ENCODE results near the gene TPBGL.

TPBGL gene

DNA sequence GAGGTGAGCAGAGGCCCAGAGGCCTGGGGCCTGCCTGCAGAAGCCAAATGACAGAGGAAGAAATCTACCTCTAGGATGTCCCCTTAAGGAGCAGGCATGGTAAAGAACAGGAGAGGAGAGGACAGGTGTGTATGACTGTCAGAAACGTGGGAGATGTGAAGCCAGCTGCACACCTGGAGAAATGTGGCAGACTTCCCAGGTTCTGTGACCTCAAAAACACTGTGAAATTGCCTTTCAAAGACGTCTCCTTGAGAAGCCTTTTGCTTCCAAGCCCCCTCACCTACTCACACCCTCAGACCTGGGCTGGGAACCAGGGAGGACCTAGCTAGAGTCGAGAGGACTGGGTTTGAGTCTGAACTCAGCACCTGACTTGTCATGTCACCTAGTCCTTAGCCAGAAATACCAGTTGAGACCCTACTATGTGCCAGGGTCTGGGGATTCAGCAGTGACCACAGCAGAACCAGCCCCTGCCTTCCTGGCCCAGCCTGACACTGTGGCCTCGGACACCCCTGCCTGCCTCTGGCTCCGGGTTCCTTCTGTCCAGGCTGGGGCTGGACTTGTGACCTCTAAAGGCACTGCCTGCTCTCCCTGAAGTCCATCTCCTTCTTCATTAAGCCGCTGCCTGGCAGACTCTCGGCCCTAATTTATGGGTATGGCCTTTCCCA lies 5.6 kb downstream of the TPBGL start:
- DNase-seq (ENCODE audit: low spot score), result no peak

- no peak for DNase-seq (ENCODE audit: low spot score)
Measured at GRCh38 chr11:75246671-75247350, 6.2 kb downstream of the TPBGL start.

DNA sequence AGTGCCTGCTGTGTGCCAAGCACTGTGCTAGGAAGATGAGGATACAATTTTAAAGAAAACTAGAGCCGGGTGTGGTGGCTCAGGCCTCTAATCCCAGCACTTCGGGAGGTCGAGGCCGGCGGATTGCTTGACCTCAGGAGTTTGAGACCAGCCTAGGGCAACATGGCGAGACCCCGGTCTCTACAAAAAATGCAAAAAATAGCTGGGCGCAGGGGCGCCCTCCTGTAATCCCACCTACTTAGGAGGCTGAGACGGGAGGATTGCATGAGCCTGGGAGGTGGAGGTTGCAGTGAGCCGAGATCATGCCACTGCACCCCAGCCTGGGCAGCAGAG lies 8.3 kb downstream of the TPBGL start:
- DNase-seq (ENCODE audit: low spot score), result no peak

DNA sequence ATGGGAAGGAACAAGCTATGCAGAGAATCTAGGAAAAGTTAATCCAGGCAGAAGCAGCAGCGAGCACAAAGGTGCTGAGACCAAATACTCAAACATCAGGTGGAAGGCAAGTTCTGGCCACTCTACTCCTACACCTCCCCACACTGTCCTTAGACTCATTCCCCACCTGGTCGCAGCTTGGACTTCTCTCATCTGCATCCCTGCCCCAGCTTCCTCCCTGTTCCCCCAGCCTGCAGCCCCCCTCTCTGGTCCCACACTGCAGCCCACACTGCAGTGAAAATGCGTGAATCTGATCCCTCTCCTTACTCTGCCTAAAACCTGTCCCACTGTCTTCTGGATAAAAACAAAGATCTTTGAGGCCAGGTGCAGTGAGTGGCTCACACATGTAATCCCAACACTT lies 9.1 kb downstream of the TPBGL start:
- DNase-seq (ENCODE audit: low spot score), result no peak

DNA sequence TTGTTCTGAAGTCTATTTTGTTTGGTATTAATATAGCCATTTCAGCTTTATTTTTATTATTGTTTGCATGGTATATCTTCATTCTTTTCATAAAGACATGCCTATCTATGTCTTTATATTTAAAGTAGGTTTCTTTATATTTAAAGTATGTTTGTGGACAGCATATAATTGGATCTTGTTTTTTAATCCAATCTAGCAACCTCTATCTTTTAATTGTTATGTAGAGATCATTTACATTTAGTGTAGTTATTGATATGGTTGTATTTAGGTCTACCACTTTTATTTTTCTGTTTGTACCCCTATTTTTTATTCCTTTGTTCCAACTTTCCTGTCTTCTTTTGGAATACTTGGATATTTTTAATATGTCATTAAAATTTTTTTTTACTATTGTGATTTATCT lies 13.8 kb downstream of the TPBGL start:
- DNase-seq (ENCODE audit: low spot score), result no peak

- DNase-seq (ENCODE audit: low spot score), result no peak
Measured at GRCh38 chr11:75260396-75261170, 20.0 kb downstream of the TPBGL start.

DNA sequence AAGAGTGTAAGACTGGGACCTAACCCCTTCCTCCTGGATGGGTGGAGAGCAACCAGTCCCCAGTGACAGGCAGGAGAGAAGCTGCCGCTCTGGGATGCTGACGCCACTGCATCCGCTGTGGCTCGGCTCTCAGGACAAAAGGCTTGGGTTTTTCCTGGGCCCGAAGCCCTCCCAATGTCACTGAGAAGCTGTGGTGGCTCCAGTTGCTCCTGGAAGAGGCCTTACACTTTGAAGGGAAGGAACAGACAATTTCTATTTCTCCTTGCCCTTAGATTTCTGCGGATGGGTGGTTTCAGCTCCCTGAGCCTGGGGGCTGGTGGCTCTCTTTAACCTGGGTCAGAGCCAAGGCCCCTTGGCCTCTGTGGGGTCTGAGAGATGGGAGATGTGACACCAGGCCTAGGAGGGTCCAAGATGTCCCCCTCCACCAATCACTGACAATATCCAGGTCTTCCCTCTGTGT lies 21.4 kb downstream of the TPBGL start:
- DNase-seq (ENCODE audit: low spot score), result no peak

GRCh38 chr11:75262436-75262835 lies 21.9 kb downstream of the TPBGL start:
- no peak for DNase-seq (ENCODE audit: low spot score)

DNA sequence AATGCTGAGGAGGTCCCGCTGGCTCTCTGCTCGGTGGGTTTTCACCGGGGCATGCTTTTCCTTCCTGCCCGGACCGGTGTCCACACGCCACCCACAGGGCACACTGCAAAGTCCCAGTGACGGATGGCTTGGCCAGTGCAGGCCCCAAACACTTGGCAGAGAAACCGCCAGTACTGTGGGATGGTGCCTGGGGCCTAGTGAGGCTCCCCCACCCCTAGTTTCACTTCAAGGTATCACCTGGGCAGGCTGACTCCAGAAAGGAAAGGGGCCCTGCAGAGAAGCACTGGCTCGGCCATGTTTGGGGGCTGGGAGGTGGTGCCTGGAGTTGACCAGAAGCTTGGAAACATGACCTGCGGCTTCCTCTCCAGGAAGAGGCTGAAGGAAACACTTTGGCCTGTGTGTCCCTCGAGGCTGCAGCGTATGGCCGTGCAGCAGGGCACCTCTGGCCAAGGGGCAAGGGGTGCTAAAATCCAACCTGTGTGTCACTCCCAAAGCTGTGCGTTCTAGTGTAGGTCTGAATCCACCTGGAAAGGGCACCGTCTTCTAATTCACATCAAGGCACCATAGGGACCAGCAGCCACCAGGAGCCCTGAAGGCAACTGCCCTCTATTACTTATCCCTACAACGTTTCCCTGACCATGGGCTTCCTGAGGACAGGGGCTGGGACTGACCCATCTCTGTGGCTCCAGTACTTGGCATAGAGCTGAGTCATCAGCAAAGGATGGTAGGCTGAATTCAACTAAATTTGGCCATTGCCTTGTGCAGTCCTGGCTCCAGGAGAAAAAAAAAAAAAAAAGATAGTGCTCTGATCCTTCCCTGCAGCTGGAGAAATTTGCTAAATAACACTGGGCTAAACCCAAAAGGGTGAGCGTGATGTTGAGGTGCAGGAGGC lies 22.6 kb downstream of the TPBGL start:
- DNase-seq (ENCODE audit: low spot score), result no peak

DNA sequence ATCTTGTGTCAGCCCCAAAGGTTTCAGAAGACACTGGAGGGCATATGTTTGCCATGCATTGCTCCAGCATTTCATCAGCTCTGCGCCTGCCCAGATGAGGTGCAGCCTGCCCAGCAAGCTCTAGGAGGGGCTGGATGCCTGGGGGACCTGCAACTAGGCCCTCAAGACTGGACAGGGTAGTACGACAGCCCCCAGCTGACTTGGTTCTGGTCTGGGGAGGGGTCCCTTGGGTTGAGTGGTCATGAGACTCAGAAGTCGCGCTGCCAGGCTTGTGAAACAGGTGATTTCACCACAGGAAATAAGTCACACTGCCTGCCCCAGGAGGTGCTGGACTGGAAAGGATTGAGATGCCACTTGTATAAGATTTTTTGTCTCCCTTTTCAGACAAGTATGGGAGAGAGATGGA lies 23.4 kb downstream of the TPBGL start:
- no peak for DNase-seq (ENCODE audit: low spot score)

GRCh38 chr11:75264356-75264755 lies 23.8 kb downstream of the TPBGL start:
- no peak for DNase-seq (ENCODE audit: low spot score)

DNA sequence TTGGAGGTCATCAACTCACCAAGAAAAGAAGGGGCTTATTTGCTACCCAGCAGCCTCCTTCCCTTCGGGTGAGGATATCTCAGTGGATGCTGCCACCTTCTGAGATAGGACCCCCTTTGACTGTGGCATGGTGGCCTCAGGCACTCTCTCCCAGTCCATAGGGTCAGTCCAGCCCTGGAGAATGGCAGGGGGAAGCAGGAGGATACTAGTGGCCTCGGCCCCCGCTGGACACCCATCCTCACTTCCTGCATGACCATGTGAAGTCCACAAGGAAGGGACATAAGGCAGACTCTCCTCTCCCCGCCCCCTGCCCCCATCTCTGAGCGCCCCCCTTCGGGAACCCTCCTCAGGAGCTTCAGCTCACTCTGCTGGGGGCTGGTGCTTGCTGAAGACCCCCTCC lies 24.4 kb downstream of the TPBGL start:
- DNase-seq (ENCODE audit: low spot score), result no peak

GRCh38 chr11:75265851-75266531 lies 25.4 kb downstream of the TPBGL start:
- no peak for DNase-seq (ENCODE audit: low spot score)

DNA sequence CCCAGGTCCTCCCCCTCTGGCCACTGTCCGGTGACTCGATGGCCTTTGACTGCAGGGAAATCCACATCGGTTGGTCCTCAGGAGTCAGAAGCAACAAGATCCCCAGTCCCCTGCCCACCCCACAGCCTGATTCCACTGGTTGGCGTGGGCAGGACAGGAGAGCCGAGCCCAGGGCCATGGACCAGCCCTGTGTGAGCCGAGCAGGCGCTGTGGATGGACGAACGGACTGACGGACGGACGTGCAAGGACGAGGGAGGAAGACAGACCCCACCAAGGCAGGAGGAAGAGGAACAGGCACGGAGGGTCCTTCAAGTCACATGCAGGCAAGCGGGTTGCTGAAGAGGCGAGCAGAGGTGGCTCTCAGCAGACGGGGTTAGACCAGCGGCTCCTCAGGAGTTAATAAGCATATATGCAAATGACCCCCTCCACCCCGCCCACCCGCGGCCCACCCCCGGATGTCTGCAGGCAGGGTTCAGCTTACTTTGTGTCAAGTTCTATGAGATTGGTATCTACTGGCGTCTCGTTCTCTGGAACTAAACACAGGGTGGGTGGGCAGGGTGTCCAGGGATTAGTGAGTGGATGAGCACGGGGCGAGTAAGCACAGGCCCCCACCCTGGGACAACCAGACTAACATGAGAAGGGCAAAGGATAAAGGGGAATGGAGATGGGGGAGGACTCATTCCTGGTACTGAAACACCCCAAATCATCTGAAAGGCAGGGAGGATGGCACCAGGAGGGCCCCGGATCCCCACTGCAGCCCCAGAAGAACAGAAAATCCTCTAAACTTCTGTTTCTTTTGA lies 26.8 kb downstream of the TPBGL start:
- no peak for DNase-seq (ENCODE audit: low spot score)

GRCh38 chr11:75268626-75269366 lies 28.2 kb downstream of the TPBGL start:
- no peak for DNase-seq (ENCODE audit: low spot score)

DNA sequence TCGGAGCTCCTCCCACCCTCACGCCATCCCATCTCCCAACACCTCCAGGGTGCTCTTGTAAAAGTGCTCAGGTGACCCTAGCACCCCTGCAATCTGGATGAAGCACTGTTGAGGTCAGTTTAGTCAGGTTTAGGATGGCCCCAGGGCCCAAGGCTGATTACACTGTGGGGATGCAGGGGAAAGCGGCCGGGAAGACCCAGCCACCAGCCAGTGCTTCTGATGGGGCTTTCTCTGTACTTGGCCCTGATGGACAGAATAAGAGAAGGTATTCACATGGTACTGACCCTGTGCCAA lies 28.7 kb downstream of the TPBGL start:
- DNase-seq (ENCODE audit: low spot score), result no peak

- DNase-seq (ENCODE audit: low spot score), result no peak
Measured at GRCh38 chr11:75269896-75270295, 29.3 kb downstream of the TPBGL start.

DNA sequence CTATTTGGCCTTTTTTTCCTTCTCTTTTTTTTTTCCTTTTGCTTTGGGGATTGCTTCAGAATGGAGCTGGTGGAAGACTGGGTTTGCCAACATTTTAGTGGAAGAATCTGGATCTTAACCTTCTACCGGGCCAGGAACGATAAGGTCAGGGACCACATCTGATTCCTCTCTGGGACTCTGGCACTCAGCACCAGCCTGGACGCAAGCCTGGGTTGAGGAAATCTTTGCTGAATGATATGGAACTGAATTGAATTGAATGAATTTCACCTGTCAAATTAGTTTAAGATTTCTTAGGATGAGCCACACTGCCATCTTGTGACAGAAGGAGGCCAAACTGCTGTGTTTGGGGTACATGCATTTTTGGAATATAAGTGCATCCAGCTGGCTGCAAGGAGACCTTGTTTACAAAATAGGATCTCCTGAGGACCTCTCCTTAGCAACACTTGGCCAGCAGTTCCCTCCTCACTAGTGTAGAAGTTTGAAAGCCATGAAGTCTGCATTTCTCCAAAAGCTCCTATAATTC lies 30.4 kb downstream of the TPBGL start:
- no peak for DNase-seq (ENCODE audit: low spot score)

DNA sequence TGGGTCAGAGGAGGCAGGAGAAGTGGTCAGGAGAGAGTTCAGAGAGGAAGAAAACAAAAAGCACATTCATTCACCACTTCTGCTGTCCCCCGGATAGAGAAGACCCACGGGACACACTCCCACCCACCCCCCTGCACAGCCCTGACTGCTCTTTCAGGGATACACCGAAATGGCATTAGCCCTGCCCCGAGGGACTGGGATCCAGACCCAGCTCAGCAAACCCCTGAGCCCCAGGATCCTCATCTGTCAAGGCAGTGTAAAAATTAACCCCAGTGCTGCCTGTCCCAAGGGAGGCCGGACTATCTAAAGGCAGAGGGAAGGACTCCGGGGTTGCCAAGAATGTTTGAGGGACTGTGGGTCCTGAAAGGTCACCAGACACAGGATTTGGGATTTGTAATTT lies 31.2 kb downstream of the TPBGL start:
- DNase-seq (ENCODE audit: low spot score), result no peak

- DNase-seq (ENCODE audit: low spot score), result no peak
Measured at GRCh38 chr11:75272391-75272790, 31.8 kb downstream of the TPBGL start.
